22Rv1 (cell line): ENCODE results near the gene PDCD7.

ENCODE experiments used
- CTCF ChIP-seq: fragments of 450-650 bp; IDR thresholded peaks from 2 replicates; pipeline ENCODE4 v1.5.1; 2017; ENCODE audit warnings: mild to moderate bottlenecking
- ZFX ChIP-seq: fragments of 450-650 bp; IDR thresholded peaks from 2 replicates; pipeline ENCODE4 v1.6.1; 2017; ENCODE audit warnings: antibody characterized with exemption, borderline replicate concordance

GRCh38 chr15:65147902-65148301 lies 14.3 kb upstream of the PDCD7 start:
- TF ChIP-seq CTCF (no peak), ZFX (no peak)
